ENCODE measurements around the gene FARSA. TPM values are rescaled to one million over a fixed set of nuclear protein-coding genes. Genes with fewer than 3 reads are reported as not detected.
"Not testable (repeated sequence)": the region's sequence is repeated elsewhere in the genome, so short reads cannot be mapped to it uniquely, and the experiment has no call there.

Gene FARSA
- total and polyA plus RNA-seq, 2 of the 13 experiments (the other 11 are each of a cell fraction or from before 2014, with no cell fraction given), result 25.9 to 72.0 TPM

DNA sequence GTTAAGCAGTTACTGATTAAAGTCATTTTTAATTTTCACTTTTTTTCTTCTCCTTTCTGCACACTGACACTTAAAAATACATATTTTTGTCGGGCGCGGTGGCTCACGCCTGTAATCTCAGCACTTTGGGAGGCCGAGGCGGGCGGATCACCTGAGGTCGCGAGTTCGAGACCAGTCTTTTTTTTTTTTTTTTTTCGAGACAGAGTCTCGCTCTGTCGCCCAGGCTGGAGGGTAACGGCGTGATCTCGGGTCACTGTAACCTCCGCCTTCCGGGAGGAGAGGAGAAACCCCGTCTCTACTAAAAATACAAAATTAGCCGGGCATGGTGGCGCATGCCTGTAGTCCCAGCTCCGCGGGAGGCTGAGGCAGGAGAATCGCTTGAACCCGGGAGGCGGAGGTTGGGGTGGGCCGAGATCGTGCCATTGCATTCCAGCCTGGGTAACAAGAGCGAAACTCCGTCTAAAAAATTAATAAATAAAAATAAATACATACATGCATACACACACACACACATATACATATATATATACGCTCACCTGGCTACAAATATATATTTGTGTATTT, 24.0 kb upstream of the FARSA start:
- H4K20me1 ChIP-seq (ENCODE audit: insufficient read depth, low read length); H3K27me3 ChIP-seq (ENCODE audit: control insufficient read depth in 1 of 2, insufficient read depth in 2 of 2, low read length in 2 of 2); H3K9me3 ChIP-seq (ENCODE audit: low read length); ATAC-seq; FAIRE-seq; in situ Hi-C loops (cut with HindIII; ENCODE audit: extremely low pct_ligation_motif_present, low pct_unique_long_range_greater_than_20kb); BruUV-seq (replicated peaks); CTCF ChIA-PET (ENCODE audit: low intra/inter-chr PET ratio, low total read pairs); intact Hi-C loops (cut with micrococcal nuclease; ENCODE audit: unreplicated experiment); DNase-seq (ENCODE audit: low spot score); TF ChIP-seq GABPA (IDR thresholded peaks at IDR 0.05; ENCODE audit: low read depth, low read length): not testable (repeated sequence)
- H3K79me2 ChIP-seq (ENCODE audit: insufficient read depth, low read length), result peaks cover 24% of the 10 kb centered on the region
- peaks cover 6 to 20% of the 10 kb centered on the region in 2 experiments; a peak in 4 of 5 replicates for H3K36me3 ChIP-seq (replicated peaks in 1 of 2; ENCODE audit: control insufficient read depth in 1 of 2, insufficient read depth in 2 of 2, low read length in 2 of 2)
- WGBS (ENCODE audit: low lambda C conversion rate), result 28% methylated on average over 31 of the region's 31 CpGs
- H3K4me3 ChIP-seq (replicated peaks in 1 of 3; ENCODE audit: insufficient read depth in 1 of 3, low read depth in 2 of 3, low read length in 3 of 3), result peak overlapping the region; percentile 82 to 93 (median 89)
- H3K27ac ChIP-seq (ENCODE audit: extremely low read length, insufficient read depth, low read length), result peak overlapping the region; percentile 88
- H2AFZ ChIP-seq (ENCODE audit: low read length), result peak overlapping the region; percentile 9
- H3K9ac ChIP-seq (ENCODE audit: insufficient read depth, low read depth, low read length), result peak overlapping the region; percentile 93
- H3K4me1 ChIP-seq (ENCODE audit: insufficient read depth, low read length), result peaks cover 23% of the 10 kb centered on the region
- H3K4me2 ChIP-seq (ENCODE audit: low read depth, low read length), result peak overlapping the region; percentile 82
- POLR2A ChIA-PET, result interaction anchor here (1.3 to 3.9 kb wide), 2 partner anchors 11 to 66 kb away, joined by 8 to 25 read pairs; partner anchors contain the start of genes GCDH and RAD23A
- TF ChIP-seq ZMYM3 (CRISPR knock-in tag; IDR thresholded peaks at IDR 0.05), result peak; percentile 78
- peak; percentile 22; the same call in 1 of the 2 replicates for TF ChIP-seq ZNF234 (CRISPR knock-in tag; conservative IDR thresholded peaks at IDR 0.05)
- TF ChIP-seq, protein P1, sequence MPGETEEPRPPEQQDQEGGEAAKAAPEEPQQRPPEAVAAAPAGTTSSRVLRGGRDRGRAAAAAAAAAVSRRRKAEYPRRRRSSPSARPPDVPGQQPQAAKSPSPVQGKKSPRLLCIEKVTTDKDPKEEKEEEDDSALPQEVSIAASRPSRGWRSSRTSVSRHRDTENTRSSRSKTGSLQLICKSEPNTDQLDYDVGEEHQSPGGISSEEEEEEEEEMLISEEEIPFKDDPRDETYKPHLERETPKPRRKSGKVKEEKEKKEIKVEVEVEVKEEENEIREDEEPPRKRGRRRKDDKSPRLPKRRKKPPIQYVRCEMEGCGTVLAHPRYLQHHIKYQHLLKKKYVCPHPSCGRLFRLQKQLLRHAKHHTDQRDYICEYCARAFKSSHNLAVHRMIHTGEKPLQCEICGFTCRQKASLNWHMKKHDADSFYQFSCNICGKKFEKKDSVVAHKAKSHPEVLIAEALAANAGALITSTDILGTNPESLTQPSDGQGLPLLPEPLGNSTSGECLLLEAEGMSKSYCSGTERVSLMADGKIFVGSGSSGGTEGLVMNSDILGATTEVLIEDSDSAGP (CRISPR knock-in tag; IDR thresholded peaks at IDR 0.05; ENCODE audit: borderline replicate concordance), result 0 out of 2 replicates have a peak, but pooled peaks have one; percentile 6
- TF ChIP-seq, protein P2, sequence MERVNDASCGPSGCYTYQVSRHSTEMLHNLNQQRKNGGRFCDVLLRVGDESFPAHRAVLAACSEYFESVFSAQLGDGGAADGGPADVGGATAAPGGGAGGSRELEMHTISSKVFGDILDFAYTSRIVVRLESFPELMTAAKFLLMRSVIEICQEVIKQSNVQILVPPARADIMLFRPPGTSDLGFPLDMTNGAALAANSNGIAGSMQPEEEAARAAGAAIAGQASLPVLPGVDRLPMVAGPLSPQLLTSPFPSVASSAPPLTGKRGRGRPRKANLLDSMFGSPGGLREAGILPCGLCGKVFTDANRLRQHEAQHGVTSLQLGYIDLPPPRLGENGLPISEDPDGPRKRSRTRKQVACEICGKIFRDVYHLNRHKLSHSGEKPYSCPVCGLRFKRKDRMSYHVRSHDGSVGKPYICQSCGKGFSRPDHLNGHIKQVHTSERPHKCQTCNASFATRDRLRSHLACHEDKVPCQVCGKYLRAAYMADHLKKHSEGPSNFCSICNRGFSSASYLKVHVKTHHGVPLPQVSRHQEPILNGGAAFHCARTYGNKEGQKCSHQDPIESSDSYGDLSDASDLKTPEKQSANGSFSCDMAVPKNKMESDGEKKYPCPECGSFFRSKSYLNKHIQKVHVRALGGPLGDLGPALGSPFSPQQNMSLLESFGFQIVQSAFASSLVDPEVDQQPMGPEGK (CRISPR knock-in tag; IDR thresholded peaks at IDR 0.05), result peak; percentile 1; the same call in 1 of the 2 replicates
- peak; percentile 89 for TF ChIP-seq CHD4 (IDR thresholded peaks at IDR 0.05; ENCODE audit: borderline replicate concordance, low read length)
- TF ChIP-seq ZNF335 (CRISPR knock-in tag; IDR thresholded peaks at IDR 0.05), result peak; percentile 96
- TF ChIP-seq GABPA (CRISPR knock-in tag; IDR thresholded peaks at IDR 0.05; ENCODE audit: low read depth), result peak; percentile 23; the same call in 1 of the 2 replicates
- TF ChIP-seq ZMYM2 (CRISPR knock-in tag; IDR thresholded peaks at IDR 0.05), result peak; percentile 57; the same call in 1 of the 2 replicates
- TF ChIP-seq ZNF788 (CRISPR knock-in tag; IDR thresholded peaks at IDR 0.05; ENCODE audit: borderline replicate concordance), result 0 out of 2 replicates have a peak, but pooled peaks have one; percentile 39
- peak; percentile 93 for TF ChIP-seq ZNF460 (CRISPR knock-in tag; IDR thresholded peaks at IDR 0.05; ENCODE audit: borderline replicate concordance)
- TF ChIP-seq ZSCAN30 (CRISPR knock-in tag; IDR thresholded peaks at IDR 0.05), result 0 out of 2 replicates have a peak, but pooled peaks have one; percentile 45
- TF ChIP-seq ADNP (CRISPR knock-in tag; IDR thresholded peaks at IDR 0.05), result 0 out of 2 replicates have a peak, but pooled peaks have one; percentile 17
- TF ChIP-seq, protein P3, sequence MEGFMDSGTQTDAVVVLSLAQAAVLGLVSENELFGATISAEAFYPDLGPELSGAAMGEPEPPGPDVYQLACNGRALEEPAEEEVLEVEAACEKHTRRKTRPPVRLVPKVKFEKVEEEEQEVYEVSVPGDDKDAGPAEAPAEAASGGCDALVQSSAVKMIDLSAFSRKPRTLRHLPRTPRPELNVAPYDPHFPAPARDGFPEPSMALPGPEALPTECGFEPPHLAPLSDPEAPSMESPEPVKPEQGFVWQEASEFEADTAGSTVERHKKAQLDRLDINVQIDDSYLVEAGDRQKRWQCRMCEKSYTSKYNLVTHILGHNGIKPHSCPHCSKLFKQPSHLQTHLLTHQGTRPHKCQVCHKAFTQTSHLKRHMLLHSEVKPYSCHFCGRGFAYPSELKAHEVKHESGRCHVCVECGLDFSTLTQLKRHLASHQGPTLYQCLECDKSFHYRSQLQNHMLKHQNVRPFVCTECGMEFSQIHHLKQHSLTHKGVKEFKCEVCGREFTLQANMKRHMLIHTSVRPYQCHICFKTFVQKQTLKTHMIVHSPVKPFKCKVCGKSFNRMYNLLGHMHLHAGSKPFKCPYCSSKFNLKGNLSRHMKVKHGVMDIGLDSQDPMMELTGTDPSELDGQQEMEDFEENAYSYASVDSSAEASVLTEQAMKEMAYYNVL (CRISPR knock-in tag; IDR thresholded peaks at IDR 0.05; ENCODE audit: borderline replicate concordance), result peak; percentile 43; the same call in 1 of the 2 replicates
- TF ChIP-seq POGZ (CRISPR knock-in tag; IDR thresholded peaks at IDR 0.05), result 0 out of 2 replicates have a peak, but pooled peaks have one; percentile 16
- TF ChIP-seq ZNF790 (CRISPR knock-in tag; IDR thresholded peaks at IDR 0.05; ENCODE audit: borderline replicate concordance), result 0 out of 2 replicates have a peak, but pooled peaks have one; percentile 38
- TF ChIP-seq, protein P4, sequence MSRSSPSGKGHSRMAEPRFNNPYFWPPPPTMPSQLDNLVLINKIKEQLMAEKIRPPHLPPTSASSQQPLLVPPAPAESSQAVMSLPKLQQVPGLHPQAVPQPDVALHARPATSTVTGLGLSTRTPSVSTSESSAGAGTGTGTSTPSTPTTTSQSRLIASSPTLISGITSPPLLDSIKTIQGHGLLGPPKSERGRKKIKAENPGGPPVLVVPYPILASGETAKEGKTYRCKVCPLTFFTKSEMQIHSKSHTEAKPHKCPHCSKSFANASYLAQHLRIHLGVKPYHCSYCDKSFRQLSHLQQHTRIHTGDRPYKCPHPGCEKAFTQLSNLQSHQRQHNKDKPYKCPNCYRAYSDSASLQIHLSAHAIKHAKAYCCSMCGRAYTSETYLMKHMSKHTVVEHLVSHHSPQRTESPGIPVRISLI (CRISPR knock-in tag; IDR thresholded peaks at IDR 0.05; ENCODE audit: borderline replicate concordance), result peak; percentile 71; the same call in 1 of the 2 replicates

Measured in HepG2 (cell line).